Measurements from ENCODE around the gene CASP5. TPM values are rescaled to one million over a fixed set of nuclear protein-coding genes. Genes with fewer than 3 reads are reported as not detected.
A peak's percentile ranks its signal among the peaks of the same experiment; 100 is the strongest.
"Not testable (repeated sequence)": the region's sequence is repeated elsewhere in the genome, so short reads cannot be mapped to it uniquely, and the experiment has no call there.

Gene CASP5
- total and polyA plus RNA-seq, 5 experiments from 2014 or later, result not detected

- ATAC-seq, result no peak
- POLR2A ChIA-PET, result no interaction called here
- H3K27ac Mint-ChIP-seq, result peak overlapping the region in 3 of 10 donors; percentile 9 to 52 (median 9)
- H3K36me3 Mint-ChIP-seq, result peaks cover 0 to 4% (median 0%) of the 10 kb centered on the region in 3 donors
- peak overlapping the region in 1 of 10 donors; percentile 31 for H3K4me3 Mint-ChIP-seq
- peaks cover 13 to 38% (median 36%) of the 10 kb centered on the region in 4 donors for H3K4me1 Mint-ChIP-seq
- H3K9me3 Mint-ChIP-seq, result no peaks in the 10 kb centered on the region
- no peak for DNase-seq
- H3K27me3 Mint-ChIP-seq, result peaks cover 0 to 2% (median 0%) of the 10 kb centered on the region in 5 donors
Measured at GRCh38 chr11:105046898-105047579, 24.1 kb upstream of the CASP5 start.

DNA sequence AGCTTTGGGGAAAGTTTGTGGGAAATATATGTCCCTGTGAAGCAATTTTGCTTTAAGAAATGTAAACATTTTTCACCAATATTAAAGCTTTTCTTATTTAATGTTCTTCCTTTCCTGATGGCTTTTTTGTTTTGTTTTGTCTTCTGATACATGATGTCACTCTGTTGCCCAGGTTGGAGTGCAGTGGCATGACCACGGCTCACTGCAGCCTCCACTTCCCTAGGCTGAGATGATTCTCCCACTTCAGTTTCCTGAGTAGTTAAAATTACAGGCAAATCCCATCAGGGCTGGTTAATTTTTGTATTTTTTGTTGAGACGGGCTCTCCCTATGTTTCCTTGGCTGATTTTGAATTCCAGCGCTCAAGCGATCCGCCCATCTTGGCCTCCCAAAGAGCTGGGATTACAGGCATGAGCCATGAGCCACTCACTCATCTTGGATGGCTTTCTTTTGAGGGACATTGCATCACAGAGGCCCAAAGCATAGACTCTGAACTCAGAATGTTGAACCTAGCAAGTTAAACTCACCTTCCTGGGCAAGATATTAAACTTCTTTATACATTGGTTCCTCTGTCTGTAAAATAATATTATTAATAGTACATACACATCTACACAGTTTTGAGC lies 22.8 kb upstream of the CASP5 start:
- POLR2A ChIA-PET, result interaction anchor here (0.8 kb wide), 1 partner anchor 10 kb away, joined by 4 read pairs; no protein-coding TSS in a partner anchor
- no peaks in the 10 kb centered on the region for H3K9me3 Mint-ChIP-seq
- H3K4me3 Mint-ChIP-seq, result peak overlapping the region; percentile 89 to 100 (median 98)
- ATAC-seq (no peak), DNase-seq (no peak)
- peaks cover 10 to 15% (median 11%) of the 10 kb centered on the region in 3 donors for H3K36me3 Mint-ChIP-seq
- peaks cover 18 to 50% (median 46%) of the 10 kb centered on the region in 4 donors for H3K4me1 Mint-ChIP-seq
- peaks cover 0 to 2% (median 0%) of the 10 kb centered on the region in 5 donors for H3K27me3 Mint-ChIP-seq
- H3K27ac Mint-ChIP-seq, result peak overlapping the region; percentile 86 to 100 (median 98)

DNA sequence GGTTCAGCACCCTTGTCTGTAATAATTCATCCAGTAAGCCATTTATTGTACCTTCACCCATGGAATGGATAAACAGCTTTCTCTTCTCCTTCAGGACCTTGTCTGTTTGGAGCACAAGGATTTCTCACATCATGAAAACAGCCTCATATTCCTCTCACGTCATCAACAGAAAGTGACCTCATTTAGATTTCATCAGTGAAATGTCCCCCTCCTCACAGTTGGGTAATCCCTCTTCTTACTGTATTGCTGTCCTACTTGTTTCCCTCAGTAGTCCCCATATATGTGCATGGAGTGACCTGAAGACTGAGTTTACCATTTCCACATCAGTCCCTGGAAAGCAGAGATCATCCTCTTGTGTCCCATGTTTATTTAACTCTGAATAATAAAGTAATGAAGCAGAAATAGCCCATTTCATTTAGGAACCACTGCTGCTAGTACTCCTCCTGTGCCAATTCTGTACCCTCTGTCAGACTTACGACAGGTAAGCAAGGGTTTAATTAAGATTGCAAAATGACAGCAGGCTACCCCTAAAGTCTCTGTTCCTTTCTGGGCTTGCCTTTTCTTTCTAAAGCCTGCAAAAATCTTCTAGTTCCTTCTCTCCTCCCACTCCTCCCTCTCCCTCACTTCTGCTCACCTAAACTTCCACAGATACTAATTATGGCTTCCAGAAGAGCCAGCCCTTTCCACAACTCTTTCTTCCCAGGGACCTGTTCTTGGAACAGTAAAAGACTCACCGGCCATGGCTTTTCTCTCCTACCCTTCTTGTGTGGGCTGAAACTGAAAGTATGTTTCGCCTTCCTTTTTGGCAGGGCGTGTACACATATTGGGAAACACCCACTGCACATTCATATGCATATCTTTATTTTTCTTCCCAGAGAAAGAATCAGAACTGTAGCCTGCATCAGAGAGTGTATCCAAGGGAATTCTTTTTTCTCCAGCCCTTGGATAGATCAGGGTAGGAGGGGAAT lies 21.9 kb upstream of the CASP5 start, which contains the start of gene CARD16:
TSS of gene CARD16 (minus strand) at position 779 of the 968 bp plus-strand sequence. CDS start at position 741, 38 bp downstream.
- POLR2A ChIA-PET, result interaction anchor here (0.8 kb wide), 1 partner anchor 9 kb away, joined by 4 read pairs; no protein-coding TSS in a partner anchor
- Mint-ChIP-seq H3K36me3 (peaks cover 19 to 24% (median 21%) of the 10 kb centered on the region in 3 donors), H3K4me1 (peaks cover 20 to 53% (median 49%) of the 10 kb centered on the region in 4 donors), H3K27ac (peak within 1 kb of the TSS; percentile 86 to 100 (median 98)), H3K4me3 (peak within 1 kb of the TSS; percentile 89 to 100 (median 98))
- H3K27me3 Mint-ChIP-seq, H3K9me3 Mint-ChIP-seq: not testable (repeated sequence)
- ATAC-seq, result peak; percentile 90 to 97
- DNase-seq, result peak in 8 of 10 donors; percentile 5 to 57 (median 30)

DNA sequence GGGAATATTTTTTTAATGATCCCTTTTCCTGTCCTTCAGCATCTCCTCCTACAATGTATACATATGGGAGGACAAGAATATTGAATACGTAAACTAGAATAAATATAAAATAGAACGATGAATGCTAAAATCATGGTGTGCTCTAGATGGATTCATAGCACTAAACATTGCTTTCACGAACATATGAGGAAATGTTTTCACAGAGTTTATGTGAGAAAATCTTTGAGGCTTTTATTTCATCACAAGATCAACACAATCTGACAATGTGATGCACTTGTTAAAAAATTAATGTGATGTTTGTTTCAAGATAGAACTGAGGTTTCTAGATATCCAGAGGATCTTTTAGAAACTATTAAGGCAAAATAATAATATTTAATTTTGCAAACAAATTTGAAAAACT lies 19.2 kb upstream of the CASP5 start:
- DNase-seq, result no peak
- H3K9me3 Mint-ChIP-seq, result peaks cover 0 to 2% (median 0%) of the 10 kb centered on the region in 9 donors
- peaks cover 36 to 44% (median 41%) of the 10 kb centered on the region in 3 donors for H3K36me3 Mint-ChIP-seq
- H3K4me3 Mint-ChIP-seq, result peak overlapping the region in 7 of 10 donors; percentile 5 to 99 (median 56)
- H3K4me1 Mint-ChIP-seq, result peaks cover 20 to 53% (median 49%) of the 10 kb centered on the region in 4 donors
- H3K27ac Mint-ChIP-seq, result no peak overlapping the region
- ATAC-seq, result no peak
- POLR2A ChIA-PET, result no interaction called here
- no peaks in the 10 kb centered on the region for H3K27me3 Mint-ChIP-seq

- POLR2A ChIA-PET, result no interaction called here
- H3K27me3 Mint-ChIP-seq, result no peaks in the 10 kb centered on the region
- H3K27ac Mint-ChIP-seq, result no peak overlapping the region
- DNase-seq (no peak), ATAC-seq (no peak)
- peaks cover 23 to 53% (median 49%) of the 10 kb centered on the region in 4 donors for H3K4me1 Mint-ChIP-seq
- peaks cover 36 to 48% (median 41%) of the 10 kb centered on the region in 3 donors for H3K36me3 Mint-ChIP-seq
- H3K9me3 Mint-ChIP-seq, result peaks cover 0 to 2% (median 0%) of the 10 kb centered on the region in 9 donors
- no peak overlapping the region for H3K4me3 Mint-ChIP-seq
Measured at GRCh38 chr11:105040703-105041102, 17.7 kb upstream of the CASP5 start.

DNA sequence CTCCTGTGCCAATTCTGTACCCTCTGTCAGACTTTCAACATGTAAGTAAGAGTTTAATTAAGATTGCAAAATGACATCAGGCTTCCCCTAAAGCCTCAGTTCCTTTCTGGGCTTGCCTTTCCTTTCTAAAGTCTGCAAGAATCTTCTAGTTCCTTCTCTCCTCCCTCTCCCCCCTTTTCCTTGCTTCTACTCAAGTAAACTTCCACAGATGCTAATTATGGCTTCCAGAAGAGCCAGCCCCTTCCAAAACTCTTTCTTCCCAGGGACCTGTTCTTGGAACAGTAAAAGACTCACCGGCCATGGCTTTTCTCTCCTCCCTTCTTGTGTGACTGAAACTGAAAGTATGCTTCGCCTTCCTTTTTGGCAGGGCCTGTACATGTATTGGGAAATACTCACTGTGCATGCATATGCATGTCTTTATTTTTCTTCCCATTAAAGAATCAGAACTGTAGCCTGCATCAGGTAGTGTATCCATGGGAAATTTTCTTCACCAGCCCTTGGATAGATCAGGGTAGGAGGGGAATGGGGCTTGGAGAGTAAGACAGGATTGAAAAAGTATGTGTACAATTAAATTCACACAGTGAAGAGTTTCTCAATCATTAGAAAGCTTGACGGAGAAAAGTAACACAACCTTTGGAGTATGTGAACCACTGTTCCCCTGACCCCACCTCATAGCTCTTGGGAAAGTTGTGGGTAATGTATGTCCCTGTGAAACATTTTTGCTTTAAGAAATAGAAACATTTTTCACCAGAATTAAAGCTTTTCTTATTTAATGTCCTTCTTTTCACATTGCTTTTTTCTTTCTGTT lies 12.0 kb upstream of the CASP5 start, which contains the start of gene CASP1:
TSS of gene CASP1 (minus strand) at position 332 of the 808 bp plus-strand sequence. CDS start at position 301, 31 bp downstream.
- Mint-ChIP-seq H3K27ac (peak within 1 kb of the TSS; percentile 87 to 100 (median 98)), H3K9me3 (peaks cover 0 to 2% (median 0%) of the 10 kb centered on the region in 9 donors), H3K4me1 (peaks cover 24 to 50% (median 48%) of the 10 kb centered on the region in 4 donors), H3K27me3 (no peaks in the 10 kb centered on the region), H3K36me3 (peaks cover 21 to 43% (median 42%) of the 10 kb centered on the region in 3 donors), H3K4me3 (peak within 1 kb of the TSS; percentile 86 to 99 (median 94))
- peak in 5 of 10 donors; percentile 18 to 55 (median 41) for DNase-seq
- POLR2A ChIA-PET, result interaction anchor here (0.6 to 1.3 kb wide), 4 partner anchors 9 to 116 kb away, joined by 3 to 8 read pairs (median 4); no protein-coding TSS in a partner anchor
- ATAC-seq, result peak; percentile 75 to 83

DNA sequence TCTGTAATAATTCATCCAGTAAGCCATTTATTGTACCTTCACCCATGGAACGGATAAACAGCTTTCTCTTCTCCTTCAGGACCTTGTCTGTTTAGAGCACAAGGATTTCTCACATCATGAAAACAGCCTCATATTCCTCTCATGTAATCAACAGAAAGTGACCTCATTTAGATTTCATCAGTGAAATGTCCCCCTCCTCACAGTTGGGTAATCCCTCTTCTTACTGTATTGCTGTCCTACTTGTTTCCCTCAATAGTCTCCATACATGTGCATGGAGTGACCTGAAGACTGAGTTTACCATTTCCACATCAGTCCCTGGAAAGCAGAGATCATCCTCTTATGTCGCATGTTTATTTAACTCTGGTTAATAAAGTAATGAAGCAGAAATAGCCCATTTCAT lies 11.4 kb upstream of the CASP5 start:
- peak overlapping the region; percentile 87 to 100 (median 98) for H3K27ac Mint-ChIP-seq
- POLR2A ChIA-PET, H3K9me3 Mint-ChIP-seq, H3K27me3 Mint-ChIP-seq, DNase-seq: not testable (repeated sequence)
- H3K4me1 Mint-ChIP-seq, result peaks cover 24 to 55% (median 50%) of the 10 kb centered on the region in 4 donors
- H3K36me3 Mint-ChIP-seq, result peaks cover 21 to 43% (median 42%) of the 10 kb centered on the region in 3 donors
- H3K4me3 Mint-ChIP-seq, result peak overlapping the region; percentile 86 to 99 (median 94)
- ATAC-seq, result peak; percentile 10

DNA sequence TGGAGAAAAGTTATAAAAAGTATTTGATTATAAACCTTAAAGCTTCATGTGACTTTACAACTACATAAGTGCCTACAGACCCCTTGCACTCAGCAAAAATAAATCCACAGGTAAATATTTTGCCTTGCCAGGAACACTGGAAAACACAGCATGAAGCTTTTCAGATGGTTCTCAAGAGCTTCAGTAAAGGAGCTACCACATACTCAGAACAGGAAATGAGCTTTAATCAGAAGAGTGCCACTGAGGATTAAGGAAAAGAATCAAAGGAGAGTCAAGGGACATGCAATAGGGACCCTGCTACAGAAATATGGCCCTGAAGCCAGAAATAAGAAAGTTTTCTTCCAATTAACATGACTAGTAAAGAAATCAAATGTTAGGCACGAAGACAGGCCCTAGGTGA lies 10.8 kb upstream of the CASP5 start:
- peak; percentile 63 to 64 for ATAC-seq
- POLR2A ChIA-PET, result interaction anchor here (0.7 kb wide), 1 partner anchor 75 kb away, joined by 3 read pairs; no protein-coding TSS in a partner anchor
- Mint-ChIP-seq H3K27ac (peak overlapping the region; percentile 87 to 100 (median 98)), H3K9me3 (peaks cover 0 to 2% (median 0%) of the 10 kb centered on the region in 9 donors), H3K36me3 (peaks cover 24 to 43% (median 42%) of the 10 kb centered on the region in 3 donors), H3K4me1 (peaks cover 24 to 60% (median 52%) of the 10 kb centered on the region in 4 donors), H3K4me3 (peak overlapping the region; percentile 86 to 99 (median 94)), H3K27me3 (no peaks in the 10 kb centered on the region)
- DNase-seq, result peak in 2 of 10 donors; percentile 13 to 23

DNA sequence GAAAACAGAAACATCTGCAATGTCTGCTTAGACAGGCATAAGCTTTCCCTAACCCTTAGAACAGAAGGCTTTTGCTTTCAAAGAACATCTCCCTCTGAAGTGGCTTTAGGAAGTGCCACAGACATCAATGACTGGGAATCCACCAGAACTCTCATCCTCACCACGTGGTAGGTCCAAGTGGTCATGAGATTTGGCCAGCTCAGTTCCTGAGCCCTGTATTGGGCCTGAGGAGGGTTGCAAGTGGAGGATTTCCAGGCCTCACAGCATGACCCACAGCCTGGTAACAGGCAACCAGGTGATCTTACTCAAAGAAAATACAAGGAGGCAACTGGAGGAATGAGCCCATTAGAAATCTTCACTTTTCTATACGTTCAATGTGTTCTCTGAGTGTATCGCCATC lies 10.4 kb upstream of the CASP5 start:
- H3K4me3 Mint-ChIP-seq, result peak overlapping the region; percentile 86 to 99 (median 94)
- POLR2A ChIA-PET, result interaction anchor here (0.7 kb wide), 1 partner anchor 74 kb away, joined by 3 read pairs; no protein-coding TSS in a partner anchor
- no peaks in the 10 kb centered on the region for H3K27me3 Mint-ChIP-seq
- H3K4me1 Mint-ChIP-seq, result peaks cover 24 to 64% (median 54%) of the 10 kb centered on the region in 4 donors
- H3K36me3 Mint-ChIP-seq, result peaks cover 24 to 43% (median 42%) of the 10 kb centered on the region in 3 donors
- peaks cover 0 to 2% (median 0%) of the 10 kb centered on the region in 9 donors for H3K9me3 Mint-ChIP-seq
- peak in 1 of 10 donors; percentile 7 for DNase-seq
- H3K27ac Mint-ChIP-seq, result peak overlapping the region in 9 of 10 donors; percentile 87 to 100 (median 98)
- ATAC-seq, result peak in 1 of 2 donors; percentile 26

- ATAC-seq, result no peak
- no peak for DNase-seq
- H3K9me3 Mint-ChIP-seq, result no peaks in the 10 kb centered on the region
- peak overlapping the region in 7 of 10 donors; percentile 4 to 99 (median 23) for H3K27ac Mint-ChIP-seq
- no peaks in the 10 kb centered on the region for H3K27me3 Mint-ChIP-seq
- peaks cover 27 to 69% (median 60%) of the 10 kb centered on the region in 4 donors for H3K4me1 Mint-ChIP-seq
- H3K36me3 Mint-ChIP-seq, result peaks cover 16 to 43% (median 41%) of the 10 kb centered on the region in 3 donors
- H3K4me3 Mint-ChIP-seq, result peak overlapping the region; percentile 44 to 99 (median 92)
- POLR2A ChIA-PET, result interaction anchor here (0.6 kb wide), 1 partner anchor 37 kb away, joined by 3 read pairs; no protein-coding TSS in a partner anchor
Measured at GRCh38 chr11:105032495-105032894, 9.5 kb upstream of the CASP5 start.
